ENCODE measurements around the gene UQCRC1.

Gene UQCRC1

DNA sequence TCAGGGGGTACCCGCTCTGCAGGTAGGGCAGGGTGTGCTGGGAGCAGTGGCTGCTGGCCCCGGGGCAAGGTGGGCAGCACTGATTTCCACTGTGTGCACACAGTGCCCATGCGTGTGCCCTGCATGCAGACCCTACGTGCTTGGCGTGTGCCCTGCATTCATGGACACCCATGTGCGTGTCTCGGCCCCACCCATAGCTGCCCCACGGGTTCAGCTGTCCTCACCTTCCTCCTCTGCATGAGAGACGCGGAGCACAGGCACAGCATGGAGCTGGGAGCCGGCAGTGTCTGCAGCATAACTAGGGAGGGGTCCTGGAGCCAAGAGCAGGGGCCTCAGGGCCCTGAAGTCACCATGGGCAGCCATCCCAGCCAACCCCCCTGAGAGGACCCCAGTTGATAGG lies 44.3 kb downstream of the UQCRC1 start:
- TF ChIP-seq, protein P1, sequence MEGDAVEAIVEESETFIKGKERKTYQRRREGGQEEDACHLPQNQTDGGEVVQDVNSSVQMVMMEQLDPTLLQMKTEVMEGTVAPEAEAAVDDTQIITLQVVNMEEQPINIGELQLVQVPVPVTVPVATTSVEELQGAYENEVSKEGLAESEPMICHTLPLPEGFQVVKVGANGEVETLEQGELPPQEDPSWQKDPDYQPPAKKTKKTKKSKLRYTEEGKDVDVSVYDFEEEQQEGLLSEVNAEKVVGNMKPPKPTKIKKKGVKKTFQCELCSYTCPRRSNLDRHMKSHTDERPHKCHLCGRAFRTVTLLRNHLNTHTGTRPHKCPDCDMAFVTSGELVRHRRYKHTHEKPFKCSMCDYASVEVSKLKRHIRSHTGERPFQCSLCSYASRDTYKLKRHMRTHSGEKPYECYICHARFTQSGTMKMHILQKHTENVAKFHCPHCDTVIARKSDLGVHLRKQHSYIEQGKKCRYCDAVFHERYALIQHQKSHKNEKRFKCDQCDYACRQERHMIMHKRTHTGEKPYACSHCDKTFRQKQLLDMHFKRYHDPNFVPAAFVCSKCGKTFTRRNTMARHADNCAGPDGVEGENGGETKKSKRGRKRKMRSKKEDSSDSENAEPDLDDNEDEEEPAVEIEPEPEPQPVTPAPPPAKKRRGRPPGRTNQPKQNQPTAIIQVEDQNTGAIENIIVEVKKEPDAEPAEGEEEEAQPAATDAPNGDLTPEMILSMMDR (IDR thresholded peaks at IDR 0.05; ENCODE audit: borderline replicate concordance, control extremely low read depth, extremely low read depth, insufficient read depth, missing control alignments) = no peak
- in situ Hi-C loops (cut with MboI; ENCODE audit: low sequenced_read_pairs, unreplicated experiment) = no loop called here
- DNase-seq (ENCODE audit: low spot score) = no peak

DNA sequence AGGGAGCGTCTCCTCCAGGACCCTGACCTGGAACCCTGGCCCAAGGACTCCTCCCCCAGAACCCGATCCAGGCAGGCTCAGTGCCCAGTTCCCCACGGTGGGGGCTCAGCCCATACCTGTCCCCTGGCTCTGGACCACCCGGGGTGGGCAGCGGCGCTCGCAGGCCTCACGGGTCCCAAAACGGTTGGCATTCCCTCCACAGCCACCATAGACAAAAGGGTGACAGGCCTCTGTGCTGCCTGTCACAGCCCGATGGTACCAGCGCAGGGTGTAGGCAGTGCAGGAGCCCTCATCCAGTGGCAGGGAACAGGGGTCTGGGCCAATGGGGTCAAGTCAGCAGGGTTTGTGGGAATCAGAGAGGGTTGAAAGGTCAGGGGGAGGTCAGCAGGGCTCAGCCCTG lies 44.8 kb downstream of the UQCRC1 start:
- TF ChIP-seq, protein P1 (IDR thresholded peaks at IDR 0.05; ENCODE audit: borderline replicate concordance, control extremely low read depth, extremely low read depth, insufficient read depth, missing control alignments) = no peak
- no peak for DNase-seq (ENCODE audit: low spot score)
- in situ Hi-C loops (cut with MboI; ENCODE audit: low sequenced_read_pairs, unreplicated experiment) = no loop called here

DNA sequence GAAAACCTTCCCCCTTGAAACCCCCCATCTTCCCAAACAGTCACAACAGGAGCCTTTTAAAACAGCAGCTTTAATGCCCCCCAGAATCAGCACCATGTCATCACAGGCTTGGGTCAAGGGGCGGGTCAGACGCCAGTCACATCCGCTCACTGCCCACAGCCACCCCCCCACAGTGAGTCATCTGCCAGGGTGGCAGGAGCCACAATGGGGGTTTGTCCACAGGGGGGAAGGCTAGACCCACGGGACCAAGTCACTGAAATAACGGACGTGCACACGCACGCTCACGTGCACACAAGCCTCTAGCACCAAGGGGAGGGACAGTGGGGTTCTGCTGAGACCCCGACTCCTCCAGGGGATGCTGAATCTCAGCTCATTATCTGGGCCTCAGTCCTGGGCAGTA lies 45.4 kb downstream of the UQCRC1 start:
- no peak for DNase-seq (ENCODE audit: low spot score)
- TF ChIP-seq, protein P1 (IDR thresholded peaks at IDR 0.05; ENCODE audit: borderline replicate concordance, control extremely low read depth, extremely low read depth, insufficient read depth, missing control alignments) = no peak
- in situ Hi-C loops (cut with MboI; ENCODE audit: low sequenced_read_pairs, unreplicated experiment) = no loop called here

- TF ChIP-seq, protein P1 (IDR thresholded peaks at IDR 0.05; ENCODE audit: borderline replicate concordance, control extremely low read depth, extremely low read depth, insufficient read depth, missing control alignments) = no peak
- in situ Hi-C loops (cut with MboI; ENCODE audit: low sequenced_read_pairs, unreplicated experiment) = no loop called here
- no peak for DNase-seq (ENCODE audit: low spot score)
Observed at GRCh38 chr3:48563382-48563918, 46.0 kb downstream of the UQCRC1 start, which contains the start of gene UCN2. Gene UCN2, minus strand, starts transcription at chr3:48563781. Its CDS starts 657 bp downstream, at chr3:48563124.

DNA sequence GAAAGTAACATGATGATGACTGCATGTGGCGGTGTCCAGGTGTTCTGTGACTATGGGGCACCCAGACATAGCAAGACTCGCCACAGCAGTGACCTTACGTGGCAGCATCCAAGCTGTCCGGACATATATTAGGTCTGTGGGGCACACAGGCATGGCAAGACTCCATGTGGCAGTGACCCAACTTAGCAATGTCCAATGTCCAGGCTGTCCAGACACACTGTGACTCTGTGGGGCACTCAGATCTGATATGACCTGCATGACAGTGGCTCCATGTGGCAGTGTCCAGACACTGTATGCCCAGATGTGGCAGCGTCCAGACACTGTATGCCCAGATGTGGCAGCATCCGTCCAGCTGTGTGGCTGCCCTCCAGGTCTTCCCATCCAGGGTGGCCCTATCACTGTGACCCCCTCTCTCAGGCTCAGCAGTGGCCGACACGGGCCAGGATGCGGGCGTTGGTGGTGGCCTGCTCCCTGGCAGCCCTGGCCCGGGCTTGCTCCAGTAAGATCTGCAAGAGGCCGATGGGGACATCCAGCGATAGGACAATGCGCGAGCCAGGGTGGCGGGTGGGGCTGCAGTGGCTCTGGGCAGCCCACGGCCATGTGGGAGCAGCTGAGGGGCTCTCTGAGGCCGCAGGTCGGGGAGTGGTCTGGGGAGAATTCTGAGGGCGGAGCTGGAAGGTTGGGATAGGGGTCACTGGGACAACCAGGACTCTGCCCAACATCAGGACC lies 46.9 kb downstream of the UQCRC1 start:
- no peak for DNase-seq (ENCODE audit: low spot score)
- TF ChIP-seq, protein P1 (IDR thresholded peaks at IDR 0.05; ENCODE audit: borderline replicate concordance, control extremely low read depth, extremely low read depth, insufficient read depth, missing control alignments) = no peak
- in situ Hi-C loops (cut with MboI; ENCODE audit: low sequenced_read_pairs, unreplicated experiment) = no loop called here

DNA sequence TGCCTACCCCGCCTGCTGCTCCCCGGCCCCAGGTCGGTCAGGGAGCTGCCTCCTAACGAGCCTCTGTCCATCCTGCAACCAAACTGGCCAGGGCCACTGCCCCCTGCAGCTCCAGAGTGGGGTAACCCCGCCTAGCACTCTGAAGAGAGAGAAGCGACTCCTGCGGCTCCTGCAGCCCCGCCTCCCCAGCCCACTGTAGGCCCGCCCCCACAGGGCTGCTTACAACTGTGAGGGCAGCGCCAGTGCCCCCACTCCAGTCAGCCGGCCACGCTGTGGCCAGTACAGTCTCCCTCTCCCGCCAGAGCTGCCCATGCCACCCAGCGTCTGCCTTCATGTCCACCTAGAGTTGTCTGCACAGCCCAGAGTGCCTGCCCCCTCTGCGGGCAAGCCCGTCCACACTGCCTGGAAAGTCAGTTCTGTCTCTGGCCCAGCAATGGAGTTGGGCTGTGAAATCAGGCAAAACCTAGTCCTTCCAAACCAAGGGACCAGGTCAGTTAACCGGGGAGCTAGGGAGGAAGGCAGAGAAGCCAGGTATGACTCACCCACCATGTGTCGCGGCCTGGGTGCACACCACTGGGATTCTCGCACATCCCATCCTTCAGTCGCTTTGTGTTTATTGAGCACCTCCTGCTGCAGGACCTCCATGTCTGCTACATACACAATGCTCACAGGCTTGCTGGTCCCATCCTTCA lies 48.3 kb downstream of the UQCRC1 start:
- in situ Hi-C loops (cut with MboI; ENCODE audit: low sequenced_read_pairs, unreplicated experiment) = no loop called here
- TF ChIP-seq, protein P1 (IDR thresholded peaks at IDR 0.05; ENCODE audit: borderline replicate concordance, control extremely low read depth, extremely low read depth, insufficient read depth, missing control alignments) = peak; percentile 38
- peak; percentile 79 for DNase-seq (ENCODE audit: low spot score)
